HG02870 (cell line): Measurements from ENCODE around the gene SIAH1.
A peak's percentile ranks its signal among the peaks of the same experiment; 100 is the strongest.
"Not testable (repeated sequence)": the region's sequence is repeated elsewhere in the genome, so short reads cannot be mapped to it uniquely, and the experiment has no call there.

Experiments used
- ATAC-seq: cut with Tn5 transposase; IDR thresholded peaks from one replicate; pipeline ENCODE4 v1.9.1; 2021; ENCODE audit warnings: mild to moderate bottlenecking, moderate library complexity; ENCODE audit not compliant: unreplicated experiment

Gene SIAH1

GRCh38 chr16:48385253-48386150 lies at the start of gene SIAH1:
Gene SIAH1 (minus strand): TSS chr16:48385413. CDS start chr16:48362428, 22,985 bp downstream.
- peak; percentile 56 for ATAC-seq

- no peak for ATAC-seq
These were observed 49.6 kb upstream of the SIAH1 start for GRCh38 chr16:48434653-48435317.

GRCh38 chr16:48433850-48434530 lies 48.8 kb upstream of the SIAH1 start:
- no peak for ATAC-seq

- ATAC-seq = no peak
These were observed 48.1 kb upstream of the SIAH1 start for GRCh38 chr16:48433116-48433849.

- peak; percentile 77 for ATAC-seq
These were observed 46.9 kb upstream of the SIAH1 start for GRCh38 chr16:48432136-48432535.

- ATAC-seq = no peak
These were observed 45.7 kb upstream of the SIAH1 start for GRCh38 chr16:48430890-48431289.

GRCh38 chr16:48426244-48427141 lies 41.3 kb upstream of the SIAH1 start:
- ATAC-seq = no peak

GRCh38 chr16:48422537-48422936 lies 37.3 kb upstream of the SIAH1 start:
- no peak for ATAC-seq

- no peak for ATAC-seq
These were observed 36.5 kb upstream of the SIAH1 start for GRCh38 chr16:48421741-48422140.

- no peak for ATAC-seq
These were observed 35.2 kb upstream of the SIAH1 start for GRCh38 chr16:48420437-48420836.

- ATAC-seq = not testable (repeated sequence)
These were observed 31.4 kb upstream of the SIAH1 start for GRCh38 chr16:48416617-48417016.

- ATAC-seq = no peak
These were observed 28.1 kb upstream of the SIAH1 start for GRCh38 chr16:48413272-48413671.

GRCh38 chr16:48409839-48410632 lies 24.8 kb upstream of the SIAH1 start:
- ATAC-seq = no peak

GRCh38 chr16:48408688-48409087 lies 23.5 kb upstream of the SIAH1 start:
- ATAC-seq = no peak

- no peak for ATAC-seq
These were observed 20.7 kb upstream of the SIAH1 start for GRCh38 chr16:48405907-48406306.

GRCh38 chr16:48405153-48405552 lies 19.9 kb upstream of the SIAH1 start:
- ATAC-seq = no peak

GRCh38 chr16:48402547-48402946 lies 17.3 kb upstream of the SIAH1 start:
- not testable (repeated sequence) for ATAC-seq

GRCh38 chr16:48395375-48395774 lies 10.2 kb upstream of the SIAH1 start:
- ATAC-seq = no peak

GRCh38 chr16:48394355-48394703 lies 9.1 kb upstream of the SIAH1 start:
- no peak for ATAC-seq
